ENCODE results near the gene NFIC. TPM values are rescaled to one million over a fixed set of nuclear protein-coding genes. Genes with fewer than 3 reads are reported as not detected.

NFIC gene
- total RNA-seq, 1 experiment from 2014 or later, result 0.82 TPM

DNA sequence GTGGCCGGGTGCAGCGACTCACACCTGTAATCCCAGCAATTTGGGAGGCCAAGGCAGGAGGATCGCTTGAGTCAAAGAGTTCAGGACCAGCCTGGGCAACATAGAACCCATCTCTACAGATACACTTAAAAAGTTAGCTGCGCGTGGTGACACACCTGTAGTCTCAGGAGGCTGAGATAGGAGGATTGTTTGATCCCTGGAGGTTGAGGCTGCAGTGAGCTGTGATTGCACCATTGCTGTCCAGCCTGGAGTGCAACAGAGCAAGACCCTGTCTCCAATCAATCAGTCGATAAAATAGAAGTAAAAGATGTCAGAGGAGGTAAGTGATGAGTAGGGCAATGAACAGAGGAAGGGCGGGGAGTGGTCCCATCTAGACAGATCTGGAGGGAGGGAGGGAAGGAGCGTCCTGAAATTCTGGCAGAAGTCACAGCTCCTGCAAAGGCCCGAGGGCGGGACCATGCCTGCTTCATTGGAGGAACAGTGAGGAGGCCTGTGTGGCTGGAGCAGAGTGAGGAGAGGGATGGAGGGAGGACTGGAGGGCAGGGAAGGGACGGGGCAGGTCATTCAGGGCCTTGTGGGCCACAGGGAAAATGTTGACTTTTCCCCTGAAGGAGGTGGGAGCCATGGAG is 104.2 kb downstream of the NFIC start:
- H4K20me1 ChIP-seq (ENCODE audit: insufficient read depth, low read depth, low read length), result no peaks in the 10 kb centered on the region

DNA sequence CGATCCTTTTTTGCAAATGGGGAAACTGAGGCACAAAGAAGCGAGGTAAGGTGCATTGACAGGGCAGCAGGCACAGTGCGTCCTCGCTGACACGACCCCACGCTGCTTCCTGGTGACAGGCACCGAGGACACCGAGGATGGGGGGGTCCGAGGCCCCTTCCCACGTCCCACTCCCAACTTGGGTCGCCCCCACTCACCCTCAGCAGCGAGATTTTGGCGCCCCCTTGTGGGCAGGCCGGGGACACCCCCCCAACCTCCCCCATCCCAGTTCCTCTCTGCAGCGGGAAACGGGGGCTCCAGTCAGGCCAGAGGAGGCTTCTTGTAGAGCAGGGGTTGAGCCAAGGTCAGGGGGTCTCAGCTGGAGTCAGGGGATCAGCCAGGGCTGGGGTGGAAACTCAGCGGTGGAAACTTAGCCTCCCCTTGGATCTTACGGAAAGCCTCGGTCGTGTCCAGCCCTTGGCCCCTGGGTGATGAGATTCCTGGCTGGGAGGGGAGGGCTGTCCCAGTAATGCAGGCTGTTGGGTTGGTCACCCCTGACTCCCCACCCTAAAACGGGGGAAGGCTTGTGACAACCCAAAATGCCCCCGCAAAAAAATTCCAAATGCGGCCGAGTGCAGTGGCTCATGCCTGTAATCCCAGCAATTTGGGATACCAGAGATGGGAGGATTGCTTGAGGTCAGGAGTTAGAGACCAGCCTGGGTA is 105.7 kb downstream of the NFIC start:
- peak; percentile 73 for DNase-seq
- Histone ChIP-seq H3K9me3 (ENCODE audit: low read length) (0 out of 2 replicates have a peak, but pooled peaks cover 2% of the 10 kb centered on the region), H3K4me3 (ENCODE audit: low read length) (no peak overlapping the region), H2AFZ (ENCODE audit: low read length) (no peak overlapping the region), H3K9me2 (replicated peaks; ENCODE audit: insufficient read depth, low read length) (no peaks in the 10 kb centered on the region), H3K36me3 (ENCODE audit: insufficient read depth, low read length) (no peaks in the 10 kb centered on the region), H4K20me1 (ENCODE audit: insufficient read depth, low read depth, low read length) (no peaks in the 10 kb centered on the region), H3K4me2 (ENCODE audit: low read depth, low read length, poor library complexity, severe bottlenecking) (no peak overlapping the region), H3K27me3 (ENCODE audit: low read length) (no peaks in the 10 kb centered on the region), H3K27ac (ENCODE audit: low read length) (no peak overlapping the region), H3K79me2 (ENCODE audit: low read length) (no peaks in the 10 kb centered on the region), H3K4me1 (ENCODE audit: low read length) (peaks cover 19% of the 10 kb centered on the region), H3K9ac (ENCODE audit: low read length) (no peak overlapping the region)

More for the DNA sequence above, 104.2 kb downstream of the NFIC start:
- Histone ChIP-seq H3K79me2 (ENCODE audit: low read length) (no peaks in the 10 kb centered on the region), H3K36me3 (ENCODE audit: insufficient read depth, low read length) (no peaks in the 10 kb centered on the region), H3K27ac (ENCODE audit: low read length) (no peak overlapping the region), H3K4me1 (ENCODE audit: low read length) (peaks cover 19% of the 10 kb centered on the region), H3K27me3 (ENCODE audit: low read length) (no peaks in the 10 kb centered on the region), H2AFZ (ENCODE audit: low read length) (no peak overlapping the region), H3K9me3 (ENCODE audit: low read length) (0 out of 2 replicates have a peak, but pooled peaks cover 2% of the 10 kb centered on the region), H3K4me3 (ENCODE audit: low read length) (no peak overlapping the region), H3K4me2 (ENCODE audit: low read depth, low read length, poor library complexity, severe bottlenecking) (no peak overlapping the region), H3K9me2 (replicated peaks; ENCODE audit: insufficient read depth, low read length) (no peaks in the 10 kb centered on the region), H3K9ac (ENCODE audit: low read length) (no peak overlapping the region)
- DNase-seq, result peak; percentile 65

DNA sequence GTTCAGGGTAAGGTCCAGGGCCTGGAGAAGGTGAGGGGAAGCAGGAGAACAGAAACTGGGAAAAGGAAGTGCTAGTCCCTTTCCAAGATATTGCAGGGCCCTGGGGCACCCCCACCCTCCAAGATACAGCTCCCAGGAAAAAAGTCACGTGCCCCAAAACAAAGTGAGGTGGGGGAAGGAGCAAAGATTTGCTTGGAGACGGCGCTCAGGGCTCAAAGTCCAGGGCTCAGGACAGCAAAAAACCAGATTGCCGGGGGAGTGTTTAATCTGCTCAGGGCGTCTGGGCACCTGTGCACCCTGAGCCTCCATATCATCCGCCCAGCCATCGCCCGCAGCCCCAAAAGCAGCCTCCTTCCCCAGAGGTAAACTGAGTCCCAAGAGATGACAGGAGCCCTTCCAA is 107.6 kb downstream of the NFIC start:
- Histone ChIP-seq H3K4me1 (ENCODE audit: low read length) (peaks cover 19% of the 10 kb centered on the region), H4K20me1 (ENCODE audit: insufficient read depth, low read depth, low read length) (no peaks in the 10 kb centered on the region), H3K36me3 (ENCODE audit: insufficient read depth, low read length) (no peaks in the 10 kb centered on the region), H3K27me3 (ENCODE audit: low read length) (no peaks in the 10 kb centered on the region), H3K4me3 (ENCODE audit: low read length) (no peak overlapping the region), H3K79me2 (ENCODE audit: low read length) (no peaks in the 10 kb centered on the region), H3K9me3 (ENCODE audit: low read length) (no peaks in the 10 kb centered on the region), H3K9ac (ENCODE audit: low read length) (no peak overlapping the region), H3K9me2 (replicated peaks; ENCODE audit: insufficient read depth, low read length) (no peaks in the 10 kb centered on the region), H3K4me2 (ENCODE audit: low read depth, low read length, poor library complexity, severe bottlenecking) (no peak overlapping the region), H2AFZ (ENCODE audit: low read length) (no peak overlapping the region), H3K27ac (ENCODE audit: low read length) (no peak overlapping the region)
- DNase-seq, result no peak

- H2AFZ ChIP-seq (ENCODE audit: low read length), result no peak overlapping the region
- no peak overlapping the region for H3K9ac ChIP-seq (ENCODE audit: low read length)
- DNase-seq, result no peak
- peaks cover 15% of the 10 kb centered on the region for H3K4me1 ChIP-seq (ENCODE audit: low read length)
- no peaks in the 10 kb centered on the region for H3K9me2 ChIP-seq (replicated peaks; ENCODE audit: insufficient read depth, low read length)
- no peak overlapping the region for H3K27ac ChIP-seq (ENCODE audit: low read length)
- no peaks in the 10 kb centered on the region for H3K9me3 ChIP-seq (ENCODE audit: low read length)
- H3K4me3 ChIP-seq (ENCODE audit: low read length), result no peak overlapping the region
- H3K36me3 ChIP-seq (ENCODE audit: insufficient read depth, low read length), result no peaks in the 10 kb centered on the region
- no peak overlapping the region for H3K4me2 ChIP-seq (ENCODE audit: low read depth, low read length, poor library complexity, severe bottlenecking)
- H4K20me1 ChIP-seq (ENCODE audit: insufficient read depth, low read depth, low read length), result no peaks in the 10 kb centered on the region
- no peaks in the 10 kb centered on the region for H3K27me3 ChIP-seq (ENCODE audit: low read length)
- H3K79me2 ChIP-seq (ENCODE audit: low read length), result no peaks in the 10 kb centered on the region
Observed at GRCh38 chr19:3474614-3475013, 108.2 kb downstream of the NFIC start.

- Histone ChIP-seq H3K36me3 (ENCODE audit: insufficient read depth, low read length) (no peaks in the 10 kb centered on the region), H2AFZ (ENCODE audit: low read length) (no peak overlapping the region), H4K20me1 (ENCODE audit: insufficient read depth, low read depth, low read length) (no peaks in the 10 kb centered on the region), H3K4me3 (ENCODE audit: low read length) (no peak overlapping the region), H3K9ac (ENCODE audit: low read length) (no peak overlapping the region), H3K9me2 (replicated peaks; ENCODE audit: insufficient read depth, low read length) (no peaks in the 10 kb centered on the region), H3K27ac (ENCODE audit: low read length) (no peak overlapping the region), H3K79me2 (ENCODE audit: low read length) (no peaks in the 10 kb centered on the region), H3K9me3 (ENCODE audit: low read length) (no peaks in the 10 kb centered on the region), H3K27me3 (ENCODE audit: low read length) (no peaks in the 10 kb centered on the region), H3K4me1 (ENCODE audit: low read length) (peaks cover 11% of the 10 kb centered on the region), H3K4me2 (ENCODE audit: low read depth, low read length, poor library complexity, severe bottlenecking) (no peak overlapping the region)
- no peak for DNase-seq
Observed at GRCh38 chr19:3475449-3475848, 109.1 kb downstream of the NFIC start.

DNA sequence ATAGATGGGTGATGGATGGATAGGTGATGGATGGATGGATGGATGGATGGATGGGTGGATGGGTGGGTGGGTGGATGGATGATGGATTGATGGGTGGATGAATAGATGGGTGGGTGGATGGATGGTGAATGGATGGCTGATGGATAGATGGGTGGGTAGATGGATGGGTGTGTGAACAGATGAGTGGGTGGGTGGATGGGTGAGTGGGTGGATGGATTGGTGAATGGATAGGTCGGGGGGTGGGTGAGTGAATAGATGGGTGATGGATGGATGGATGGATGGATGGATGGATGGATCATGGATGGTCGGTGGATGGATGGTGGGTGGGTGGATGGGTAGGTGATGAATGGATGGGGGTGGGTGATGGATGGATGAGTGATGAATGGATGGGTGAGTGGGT is 110.4 kb downstream of the NFIC start:
- Histone ChIP-seq H3K36me3 (ENCODE audit: insufficient read depth, low read length) (no peaks in the 10 kb centered on the region), H3K4me3 (ENCODE audit: low read length) (no peak overlapping the region), H3K4me2 (ENCODE audit: low read depth, low read length, poor library complexity, severe bottlenecking) (no peak overlapping the region), H3K79me2 (ENCODE audit: low read length) (no peaks in the 10 kb centered on the region), H3K4me1 (ENCODE audit: low read length) (peaks cover 18% of the 10 kb centered on the region), H2AFZ (ENCODE audit: low read length) (no peak overlapping the region), H4K20me1 (ENCODE audit: insufficient read depth, low read depth, low read length) (no peaks in the 10 kb centered on the region), H3K27me3 (ENCODE audit: low read length) (no peaks in the 10 kb centered on the region), H3K9me3 (ENCODE audit: low read length) (no peaks in the 10 kb centered on the region), H3K9ac (ENCODE audit: low read length) (no peak overlapping the region), H3K27ac (ENCODE audit: low read length) (no peak overlapping the region), H3K9me2 (replicated peaks; ENCODE audit: insufficient read depth, low read length) (no peaks in the 10 kb centered on the region)
- DNase-seq, result no peak

DNA sequence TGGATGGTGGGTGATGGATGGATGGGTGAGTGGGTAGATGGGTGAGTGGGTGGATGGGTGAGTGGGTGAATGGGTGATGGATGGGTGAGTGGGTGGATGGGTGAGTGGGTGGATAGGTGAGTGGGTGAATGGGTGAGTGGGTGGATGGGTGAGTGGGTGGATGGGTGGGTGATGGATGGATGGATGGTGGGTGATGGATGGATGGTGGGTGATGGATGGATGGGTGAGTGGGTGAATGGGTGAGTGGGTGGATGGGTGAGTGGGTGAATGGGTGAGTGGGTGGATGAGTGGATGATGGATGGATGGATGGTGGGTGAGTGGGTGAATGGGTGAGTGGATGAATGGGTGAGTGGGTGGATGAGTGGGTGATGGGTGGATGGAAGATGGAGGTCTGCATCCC is 111.1 kb downstream of the NFIC start:
- Histone ChIP-seq H3K4me1 (ENCODE audit: low read length) (peaks cover 25% of the 10 kb centered on the region), H3K9me3 (ENCODE audit: low read length) (no peaks in the 10 kb centered on the region), H3K79me2 (ENCODE audit: low read length) (no peaks in the 10 kb centered on the region), H3K4me2 (ENCODE audit: low read depth, low read length, poor library complexity, severe bottlenecking) (no peak overlapping the region), H2AFZ (ENCODE audit: low read length) (no peak overlapping the region), H3K4me3 (ENCODE audit: low read length) (no peak overlapping the region), H3K27ac (ENCODE audit: low read length) (no peak overlapping the region), H3K27me3 (ENCODE audit: low read length) (no peaks in the 10 kb centered on the region), H3K9me2 (replicated peaks; ENCODE audit: insufficient read depth, low read length) (no peaks in the 10 kb centered on the region), H4K20me1 (ENCODE audit: insufficient read depth, low read depth, low read length) (no peaks in the 10 kb centered on the region), H3K36me3 (ENCODE audit: insufficient read depth, low read length) (no peaks in the 10 kb centered on the region), H3K9ac (ENCODE audit: low read length) (no peak overlapping the region)
- no peak for DNase-seq

DNA sequence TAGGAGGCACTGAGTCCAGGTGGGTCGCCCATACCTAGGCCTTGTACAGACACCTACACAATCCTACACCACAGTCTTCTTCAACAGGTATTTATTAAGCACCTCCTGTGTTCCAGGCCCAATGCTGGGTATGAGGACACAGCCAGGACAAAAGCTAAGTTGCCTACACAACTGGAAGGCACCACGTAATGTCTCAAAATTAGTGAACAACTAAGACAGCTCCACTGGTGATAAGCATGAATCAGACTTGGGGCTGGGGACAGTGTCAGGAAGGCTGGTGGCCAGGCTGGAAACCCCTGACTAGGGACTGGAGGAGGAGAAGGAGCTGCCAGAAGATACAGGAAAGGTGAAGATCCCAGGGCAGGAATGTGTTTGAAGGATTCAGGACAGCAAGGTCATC is 111.6 kb downstream of the NFIC start:
- Histone ChIP-seq H3K9me3 (ENCODE audit: low read length) (no peaks in the 10 kb centered on the region), H3K4me3 (ENCODE audit: low read length) (no peak overlapping the region), H3K79me2 (ENCODE audit: low read length) (no peaks in the 10 kb centered on the region), H3K4me2 (ENCODE audit: low read depth, low read length, poor library complexity, severe bottlenecking) (no peak overlapping the region), H3K9me2 (replicated peaks; ENCODE audit: insufficient read depth, low read length) (no peaks in the 10 kb centered on the region), H3K9ac (ENCODE audit: low read length) (no peak overlapping the region), H4K20me1 (ENCODE audit: insufficient read depth, low read depth, low read length) (no peaks in the 10 kb centered on the region), H3K36me3 (ENCODE audit: insufficient read depth, low read length) (no peaks in the 10 kb centered on the region), H3K27me3 (ENCODE audit: low read length) (no peaks in the 10 kb centered on the region), H3K27ac (ENCODE audit: low read length) (no peak overlapping the region), H3K4me1 (ENCODE audit: low read length) (peaks cover 28% of the 10 kb centered on the region), H2AFZ (ENCODE audit: low read length) (no peak overlapping the region)
- no peak for DNase-seq
